OCI-LY1 (cell line): Measurements from ENCODE around the gene TCERG1L.

Experiments used
- CTCF ChIP-seq: fragments of 200-600 bp; sonication (generic), shearing (Covaris generic); IDR thresholded peaks from 2 replicates; pipeline ENCODE4 v1.5.1; 2017; ENCODE audit warnings: mild to moderate bottlenecking, antibody characterized with exemption, low read length, moderate library complexity, mixed read lengths
- EZH2 ChIP-seq: fragments of 200-600 bp; sonication (generic), shearing (Covaris generic); IDR thresholded peaks from 2 replicates; pipeline ENCODE4 v1.8.0; 2017; ENCODE audit warnings: borderline replicate concordance, mixed run types, mild to moderate bottlenecking, antibody characterized with exemption, low read length, moderate library complexity, mixed read lengths

DNA sequence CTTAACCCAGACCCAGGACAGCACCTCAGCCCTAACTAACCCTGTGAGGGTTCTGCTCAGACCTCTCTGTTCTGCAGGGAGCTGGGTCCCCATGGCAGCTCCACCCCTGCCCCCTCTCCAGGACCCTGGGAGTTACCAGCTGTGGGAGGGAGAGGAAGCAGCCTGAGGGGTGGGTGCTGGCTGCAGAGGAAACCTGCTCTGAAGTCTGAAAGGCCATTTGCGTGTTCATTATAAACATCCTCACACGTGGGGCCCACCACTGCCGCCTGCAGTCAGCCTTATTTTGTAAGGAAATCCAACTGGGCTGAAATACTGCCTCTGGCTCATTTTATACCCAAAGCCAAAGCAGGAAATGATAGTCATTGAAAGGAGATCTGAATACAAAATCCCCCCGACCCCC lies 195.7 kb downstream of the TCERG1L start:
- TF ChIP-seq CTCF (no peak), EZH2 (no peak)
